Epithelial cell of esophagus (primary cell): ENCODE data around the gene CDH4.

Experiments used
- DNase-seq: peaks from one replicate; pipeline ENCODE4 v3.0.0; 2010; ENCODE audit warnings: low read depth
- H3K4me3 ChIP-seq: 2 replicates; pipeline ENCODE4 v1.5.1; 2011; ENCODE audit warnings: mild to moderate bottlenecking, low read length, control low read depth
- CTCF ChIP-seq: IDR thresholded peaks from 2 replicates; pipeline ENCODE4 v1.5.1; 2011; ENCODE audit warnings: low read depth, mild to moderate bottlenecking, low read length, control low read depth, inconsistent platforms; ENCODE audit not compliant: insufficient read depth; ENCODE audit errors: missing control alignments

The CDH4 gene

GRCh38 chr20:61557621-61558020 is 305.6 kb downstream of the CDH4 start:
- no peak overlapping the region for H3K4me3 ChIP-seq
- no peak for DNase-seq
- TF ChIP-seq CTCF = no peak

- H3K4me3 ChIP-seq = no peak overlapping the region
- DNase-seq = peak; percentile 21
- no peak for TF ChIP-seq CTCF
Measured at GRCh38 chr20:61558726-61559125, 306.7 kb downstream of the CDH4 start.

DNA sequence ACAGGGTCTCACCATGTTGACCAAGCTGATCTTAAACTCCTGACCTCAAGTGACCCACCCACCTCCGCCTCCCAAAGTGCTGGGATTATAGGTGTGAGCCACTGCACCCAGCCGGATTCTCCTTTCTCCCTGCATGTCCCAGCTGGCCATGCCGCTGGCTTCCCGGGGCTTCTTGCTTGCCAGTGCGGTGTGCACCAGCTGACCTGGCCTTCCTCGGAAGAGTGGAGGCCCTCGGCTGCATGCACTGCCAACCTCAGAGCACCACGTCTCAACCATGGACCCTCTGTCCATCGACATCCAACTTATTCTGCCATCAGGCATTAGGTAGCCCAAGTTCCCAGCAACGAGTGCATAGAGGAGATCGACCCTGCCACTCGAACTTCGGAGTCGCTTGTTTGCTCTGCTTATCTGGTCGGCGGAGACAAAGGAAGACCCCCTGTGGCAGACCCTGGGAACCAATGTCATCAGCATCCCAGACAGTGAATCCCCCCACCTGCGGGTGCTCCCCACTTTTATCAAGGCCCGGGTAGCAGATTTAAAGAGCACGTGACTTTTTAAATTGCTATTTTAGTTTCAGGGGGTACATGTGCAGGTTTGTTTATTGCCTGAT is 307.8 kb downstream of the CDH4 start:
- TF ChIP-seq CTCF = no peak

DNA sequence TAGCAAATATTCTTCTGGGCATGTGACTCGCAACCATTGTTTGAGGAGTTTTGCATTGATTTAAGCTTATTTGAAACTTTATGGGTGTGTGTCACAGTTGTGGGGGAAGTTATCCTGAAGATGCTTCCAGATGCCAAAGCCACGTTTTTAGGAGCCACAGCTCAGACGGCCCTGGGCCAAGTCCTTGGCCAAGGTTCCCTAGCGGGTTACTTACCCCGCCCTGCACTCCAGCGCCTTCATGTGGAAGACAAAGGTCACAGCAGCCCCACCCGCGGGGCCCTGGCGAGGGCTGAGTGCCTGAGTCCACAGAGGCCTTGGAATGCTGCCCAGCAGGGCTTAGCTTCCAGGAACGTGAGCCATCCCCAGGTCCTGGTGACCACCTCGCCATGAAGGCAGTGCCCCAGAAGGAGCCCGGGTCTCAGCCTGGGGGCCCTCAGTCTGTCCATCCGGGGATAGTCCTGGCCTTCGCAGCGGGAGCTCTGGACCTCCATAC is 308.3 kb downstream of the CDH4 start:
- no peak for TF ChIP-seq CTCF
- H3K4me3 ChIP-seq = no peak overlapping the region
- peak; percentile 14 for DNase-seq

More for the DNA sequence above, 307.8 kb downstream of the CDH4 start:
- DNase-seq = no peak
- no peak overlapping the region for H3K4me3 ChIP-seq

DNA sequence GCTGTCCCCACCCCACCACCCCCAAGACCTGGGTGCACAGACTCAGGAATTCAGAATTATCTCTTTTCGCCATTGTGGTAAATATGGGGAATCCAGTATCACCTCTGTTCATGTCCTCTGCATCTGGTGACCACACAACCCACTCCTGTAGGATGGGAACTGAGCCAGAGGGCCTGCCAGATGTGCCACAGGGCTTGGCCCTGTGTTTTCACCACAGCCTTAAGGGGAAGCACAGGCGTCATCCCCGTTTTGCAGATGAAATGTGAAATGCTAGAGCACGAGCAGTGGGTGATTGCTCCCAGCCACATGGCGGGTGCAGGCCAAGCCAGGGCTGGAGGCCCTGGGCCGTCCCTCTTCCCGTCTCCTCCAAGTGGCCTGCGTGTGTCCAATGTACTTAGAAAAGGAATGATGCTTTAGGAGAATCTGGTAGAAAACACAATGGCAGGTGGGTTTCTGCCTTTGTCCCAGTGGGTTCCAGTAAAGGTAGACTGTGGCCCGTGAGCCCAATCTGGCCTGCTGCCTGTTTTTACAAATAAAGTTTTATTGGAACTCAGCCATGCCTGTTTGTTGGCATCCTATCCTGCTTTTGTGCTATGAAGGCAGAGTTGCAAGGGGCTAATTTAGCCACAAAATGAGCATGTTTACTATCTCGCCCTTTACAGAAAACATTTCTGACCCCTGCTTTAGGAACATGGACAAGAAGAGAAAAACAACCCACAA is 309.2 kb downstream of the CDH4 start:
- no peak for TF ChIP-seq CTCF
- H3K4me3 ChIP-seq = no peak overlapping the region
- DNase-seq = no peak

DNA sequence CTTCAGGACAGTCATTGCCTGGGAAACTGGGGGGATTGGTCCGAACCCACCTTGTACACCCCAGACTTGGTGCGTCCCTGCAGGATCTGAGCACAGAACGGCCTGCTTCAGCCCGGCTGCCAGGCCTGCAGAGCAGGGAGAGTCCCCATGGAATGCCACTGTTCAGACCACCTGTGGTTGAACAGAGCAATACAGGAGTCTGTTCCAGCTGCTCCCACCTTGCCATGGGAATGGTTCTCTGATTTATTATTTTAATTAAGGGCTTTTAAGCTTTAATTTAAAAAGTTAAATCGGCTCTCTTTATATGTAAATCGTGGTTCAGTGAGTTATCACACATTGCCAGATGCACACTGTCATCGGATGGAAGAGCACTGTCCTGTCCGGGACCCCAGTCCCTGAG is 310.4 kb downstream of the CDH4 start:
- DNase-seq = no peak
- no peak for TF ChIP-seq CTCF

More for the DNA sequence above, 310.4 kb downstream of the CDH4 start:
- H3K4me3 ChIP-seq = no peak overlapping the region
